Cardiac fibroblast (primary cell): ENCODE data around the gene NOTCH1.

Experiments used
- DNase-seq, 2 donors: peaks; one replicate each; pipeline versions ENCODE4 v3.0.0 to v3.0.0-alpha.2; 2010; ENCODE audit warnings: low read depth in 2 of 2
- H3K4me3 ChIP-seq, 2 donors: replicated peaks in 1 of 2; 1 replicate in 1 of 2; 2 replicates in 1 of 2; pipeline ENCODE4 v1.5.1; 2011; ENCODE audit warnings: low read depth in 2 of 2, low read length in 2 of 2, mild to moderate bottlenecking in 2 of 2, moderate library complexity in 1 of 2
- TF ChIP-seq, protein P1 (sequence below): IDR thresholded peaks from one replicate; pipeline ENCODE4 v1.5.1; 2011; ENCODE audit warnings: low read depth, mild to moderate bottlenecking, low read length, inconsistent platforms

Gene NOTCH1

DNA sequence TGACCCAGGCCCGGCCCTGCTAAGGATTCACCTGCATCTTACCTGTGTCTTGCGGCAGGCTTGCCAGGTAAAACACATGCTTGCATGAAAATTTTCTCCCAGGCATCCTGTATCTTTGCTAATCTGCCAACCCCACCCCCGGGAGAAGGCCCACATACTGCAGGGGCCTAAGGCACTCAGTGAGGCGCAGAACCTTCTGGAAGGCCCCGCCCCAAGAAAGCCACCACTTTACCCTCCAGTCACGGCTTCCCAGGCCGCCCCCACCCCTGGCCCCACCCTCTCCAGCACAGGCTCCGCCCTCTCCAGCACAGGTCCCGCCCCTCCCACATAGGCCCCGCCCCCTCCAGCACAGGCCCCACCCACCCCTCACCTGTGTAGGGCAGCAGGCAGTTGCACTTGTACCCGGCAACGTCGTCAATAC, 33.2 kb downstream of the NOTCH1 start:
- no peak overlapping the region for H3K4me3 ChIP-seq
- peak in 1 of 2 donors; percentile 29 for DNase-seq
- TF ChIP-seq, protein P1, sequence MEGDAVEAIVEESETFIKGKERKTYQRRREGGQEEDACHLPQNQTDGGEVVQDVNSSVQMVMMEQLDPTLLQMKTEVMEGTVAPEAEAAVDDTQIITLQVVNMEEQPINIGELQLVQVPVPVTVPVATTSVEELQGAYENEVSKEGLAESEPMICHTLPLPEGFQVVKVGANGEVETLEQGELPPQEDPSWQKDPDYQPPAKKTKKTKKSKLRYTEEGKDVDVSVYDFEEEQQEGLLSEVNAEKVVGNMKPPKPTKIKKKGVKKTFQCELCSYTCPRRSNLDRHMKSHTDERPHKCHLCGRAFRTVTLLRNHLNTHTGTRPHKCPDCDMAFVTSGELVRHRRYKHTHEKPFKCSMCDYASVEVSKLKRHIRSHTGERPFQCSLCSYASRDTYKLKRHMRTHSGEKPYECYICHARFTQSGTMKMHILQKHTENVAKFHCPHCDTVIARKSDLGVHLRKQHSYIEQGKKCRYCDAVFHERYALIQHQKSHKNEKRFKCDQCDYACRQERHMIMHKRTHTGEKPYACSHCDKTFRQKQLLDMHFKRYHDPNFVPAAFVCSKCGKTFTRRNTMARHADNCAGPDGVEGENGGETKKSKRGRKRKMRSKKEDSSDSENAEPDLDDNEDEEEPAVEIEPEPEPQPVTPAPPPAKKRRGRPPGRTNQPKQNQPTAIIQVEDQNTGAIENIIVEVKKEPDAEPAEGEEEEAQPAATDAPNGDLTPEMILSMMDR = no peak

DNA sequence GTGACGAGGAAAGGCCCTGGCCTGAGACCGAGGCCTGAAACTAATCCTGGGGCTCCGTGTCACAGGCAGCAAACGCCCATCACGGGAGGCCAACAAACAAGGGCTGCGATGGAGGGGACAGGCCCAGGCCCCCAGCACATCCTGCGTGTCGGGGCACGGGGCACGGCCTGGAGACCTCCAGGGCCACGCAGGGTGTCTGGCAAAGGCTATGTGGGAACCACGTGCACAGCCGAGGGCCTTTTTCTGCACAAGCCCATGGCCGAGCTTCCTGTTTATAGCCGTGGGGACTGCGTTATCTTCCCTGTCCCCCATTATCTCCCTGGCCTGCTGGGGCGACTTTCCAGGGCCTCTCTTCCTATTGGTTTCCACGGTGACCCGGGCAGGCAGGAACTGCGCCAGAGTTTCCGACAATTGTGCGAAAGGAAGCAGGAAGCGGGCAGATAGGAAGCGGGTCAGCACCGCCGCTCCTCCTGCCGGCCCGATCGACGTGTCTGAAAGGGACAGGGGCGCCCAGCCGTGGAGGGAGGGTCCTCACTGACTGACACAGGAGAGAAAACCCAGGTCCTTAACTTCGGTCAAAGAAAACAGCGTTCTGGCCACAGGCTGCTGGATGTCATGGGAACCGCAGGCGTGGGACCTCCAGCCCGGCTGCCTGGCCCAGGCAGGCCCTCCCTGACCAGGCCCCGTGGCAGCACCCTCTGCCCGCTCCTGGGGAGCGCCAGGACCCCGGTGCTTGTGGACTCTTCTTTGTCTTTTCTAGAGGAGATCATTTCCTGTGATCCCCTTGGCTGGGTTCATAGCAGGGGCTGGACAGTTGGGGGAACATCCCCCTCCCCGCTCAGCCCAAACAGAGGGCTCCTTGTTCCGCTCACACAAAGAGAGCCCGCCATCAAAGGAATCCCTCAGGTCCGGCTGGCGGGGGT, 33.9 kb downstream of the NOTCH1 start:
- H3K4me3 ChIP-seq = peak overlapping the region in 1 of 2 donors; percentile 21
- DNase-seq = peak; percentile 47 to 89
- TF ChIP-seq, protein P1 = no peak

DNA sequence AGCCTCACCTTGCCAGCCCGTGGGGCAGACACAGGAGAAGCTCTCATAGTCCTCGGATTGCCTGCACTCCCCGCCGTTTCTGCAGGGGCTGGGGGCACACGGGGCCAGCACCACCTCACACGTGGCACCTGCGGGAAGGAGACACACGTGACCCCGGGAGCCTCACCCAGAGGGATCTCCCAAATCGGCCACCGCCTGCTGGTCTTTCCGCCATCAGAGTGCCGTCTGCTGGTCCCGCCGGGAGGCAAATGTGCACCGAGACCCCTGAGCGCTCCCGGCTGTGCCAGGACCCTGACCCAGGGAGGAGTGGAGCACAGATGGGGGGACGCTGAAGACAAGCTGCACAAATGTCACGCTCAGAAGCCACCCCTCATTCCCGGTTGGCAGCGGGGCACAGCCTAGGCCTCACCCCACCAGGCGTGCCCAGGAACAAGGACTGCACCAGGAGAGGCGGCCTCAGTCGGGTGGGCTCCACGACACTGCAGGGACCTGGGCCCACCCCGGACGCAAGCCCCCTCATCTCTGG, 34.6 kb downstream of the NOTCH1 start:
- TF ChIP-seq, protein P1 = no peak
- DNase-seq = no peak
- no peak overlapping the region for H3K4me3 ChIP-seq

DNA sequence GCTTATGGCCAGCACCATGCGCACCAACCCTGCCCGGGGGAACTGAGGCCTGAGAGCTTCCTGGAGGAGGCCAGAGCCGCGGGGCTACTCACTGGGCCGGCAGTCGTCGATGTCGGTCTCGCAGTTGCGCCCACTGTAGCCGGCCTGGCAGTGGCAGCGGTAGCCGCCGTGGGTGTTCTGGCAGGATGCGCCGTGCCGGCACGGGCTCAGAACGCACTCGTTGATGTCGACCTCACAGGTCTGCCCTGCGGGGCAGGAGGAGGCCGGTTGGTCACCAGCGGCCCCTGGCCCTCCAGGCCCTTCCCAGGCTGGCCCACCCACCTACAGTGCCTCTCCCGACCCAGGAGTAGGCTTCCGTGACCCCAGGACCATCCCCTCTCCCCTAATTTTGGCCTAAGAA, 35.3 kb downstream of the NOTCH1 start:
- TF ChIP-seq, protein P1 = no peak
- no peak overlapping the region for H3K4me3 ChIP-seq
- no peak for DNase-seq

DNA sequence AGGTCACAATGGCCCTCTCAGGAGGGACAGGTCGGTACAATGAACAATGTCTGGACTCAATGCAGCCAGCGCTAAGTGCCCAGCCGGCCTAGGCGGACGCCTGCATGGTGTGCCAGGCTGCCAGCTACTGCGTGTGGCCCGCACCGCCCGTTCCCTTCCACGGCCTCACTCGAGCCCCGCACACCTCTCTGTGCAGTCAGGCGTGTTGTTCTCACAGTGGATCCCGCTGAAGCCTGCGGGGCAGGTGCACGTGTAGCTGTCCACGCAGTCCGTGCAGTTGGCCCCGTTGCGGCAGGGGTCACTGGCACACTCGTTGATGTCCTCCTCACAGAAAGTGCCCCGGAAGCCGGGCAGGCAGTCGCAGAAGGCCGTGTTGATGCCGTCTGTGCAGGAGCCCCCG, 36.3 kb downstream of the NOTCH1 start:
- H3K4me3 ChIP-seq = no peak overlapping the region
- no peak for DNase-seq
- TF ChIP-seq, protein P1 = no peak

DNA sequence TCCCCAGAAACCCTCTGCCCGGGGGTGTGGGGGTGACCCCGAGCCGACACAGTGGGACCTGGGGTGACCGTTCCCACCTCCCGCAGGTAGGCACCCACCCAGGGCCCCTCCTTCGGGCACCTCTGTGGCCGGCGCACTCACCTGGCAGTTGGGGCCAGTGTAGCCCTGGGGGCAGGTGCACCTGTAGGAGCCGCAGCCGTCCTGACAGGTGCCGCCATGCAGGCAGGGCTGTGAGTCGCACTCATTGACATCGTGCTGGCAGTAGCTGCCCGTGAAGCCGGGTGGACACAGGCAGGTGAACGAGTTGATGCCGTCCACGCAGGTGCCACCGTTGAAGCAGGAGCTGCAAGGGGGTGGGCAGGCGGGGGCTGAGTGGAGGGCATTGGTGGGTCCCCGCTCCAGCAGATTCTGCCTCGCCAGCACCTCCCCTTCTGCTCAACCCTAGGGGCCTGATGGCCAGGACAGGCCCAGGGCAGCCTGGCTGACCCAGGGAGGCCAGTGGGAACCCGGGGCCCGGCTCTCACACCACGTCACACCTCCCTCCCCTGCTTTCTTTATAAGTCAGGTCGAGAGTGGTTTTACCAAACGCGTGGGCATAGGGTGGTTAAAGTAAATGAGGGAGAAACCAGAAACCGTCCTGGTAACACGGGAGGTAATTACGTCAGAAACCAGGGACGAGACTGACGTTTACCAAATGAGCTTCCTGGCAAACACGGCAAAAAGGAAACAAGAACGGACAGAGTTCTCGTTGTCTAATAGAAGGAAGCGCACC, 36.9 kb downstream of the NOTCH1 start:
- no peak overlapping the region for H3K4me3 ChIP-seq
- TF ChIP-seq, protein P1 = no peak
- DNase-seq = no peak
